Measurements from ENCODE around the gene DOCK1.

Gene DOCK1

GRCh38 chr10:127142856-127143255 lies 237.6 kb downstream of the DOCK1 start:
- DNase-seq (ENCODE audit: low spot score) = no peak

DNA sequence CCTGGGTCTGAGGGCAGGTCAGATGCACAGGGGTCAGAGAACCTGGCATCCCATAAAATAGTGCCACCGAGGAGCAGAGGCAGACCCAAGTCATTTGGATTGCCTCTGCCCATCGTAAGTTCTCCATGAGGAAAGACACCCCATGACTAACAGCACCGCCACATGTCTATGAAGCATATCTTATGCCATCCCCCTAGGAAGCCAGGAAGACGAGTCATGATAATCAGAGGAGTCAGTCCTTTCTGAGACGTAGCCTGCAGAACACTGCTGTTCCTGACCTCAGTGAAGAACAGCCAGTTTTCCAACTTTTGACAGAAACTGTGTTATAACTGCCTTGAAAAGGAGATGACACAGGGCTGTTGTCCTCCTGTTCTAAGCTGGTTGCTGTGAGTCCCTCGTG lies 239.9 kb downstream of the DOCK1 start:
- DNase-seq (ENCODE audit: low spot score) = no peak

GRCh38 chr10:127146661-127147060 lies 241.4 kb downstream of the DOCK1 start:
- no peak for DNase-seq (ENCODE audit: low spot score)

DNA sequence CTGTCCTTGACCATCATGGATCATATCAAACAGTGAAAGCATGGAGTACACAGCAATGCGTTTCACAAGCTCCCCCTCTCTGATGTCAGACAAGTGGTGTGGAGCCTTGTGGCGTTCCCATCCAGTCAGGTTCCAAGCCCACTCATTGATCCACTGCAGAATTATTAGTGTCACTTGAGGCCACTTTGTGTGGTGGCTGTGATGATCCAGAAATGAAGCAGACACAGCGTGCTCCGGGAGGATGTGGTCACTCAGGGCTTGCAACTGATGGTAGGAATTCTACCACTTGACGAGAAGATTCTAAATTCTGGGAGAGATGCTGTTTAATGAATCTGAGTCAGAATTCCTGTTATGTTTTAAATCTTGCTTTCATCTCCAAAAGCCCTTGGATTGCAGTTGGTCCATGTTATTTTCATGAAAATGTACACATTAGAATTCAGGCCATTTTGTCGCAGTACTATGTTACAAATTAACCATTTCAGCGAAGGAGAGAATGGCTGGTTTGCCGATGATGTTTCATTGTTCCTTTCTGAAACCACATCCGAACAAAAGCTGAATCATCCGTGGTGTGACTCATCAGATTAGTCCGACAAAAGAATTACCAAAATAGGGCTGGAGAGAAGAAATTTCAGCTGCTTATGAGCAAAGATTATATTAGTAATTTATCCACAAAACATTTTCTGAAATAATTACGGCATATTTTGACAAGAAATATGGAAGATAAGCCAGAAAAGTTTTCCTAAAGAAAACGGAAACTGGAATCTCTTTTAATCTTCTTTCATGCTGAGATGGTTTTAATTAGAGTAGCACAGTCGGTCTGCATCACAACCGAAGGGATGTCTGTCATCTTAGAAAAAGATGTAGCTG lies 243.1 kb downstream of the DOCK1 start:
- no peak for DNase-seq (ENCODE audit: low spot score)

GRCh38 chr10:127148933-127149220 lies 243.6 kb downstream of the DOCK1 start:
- no peak for DNase-seq (ENCODE audit: low spot score)

DNA sequence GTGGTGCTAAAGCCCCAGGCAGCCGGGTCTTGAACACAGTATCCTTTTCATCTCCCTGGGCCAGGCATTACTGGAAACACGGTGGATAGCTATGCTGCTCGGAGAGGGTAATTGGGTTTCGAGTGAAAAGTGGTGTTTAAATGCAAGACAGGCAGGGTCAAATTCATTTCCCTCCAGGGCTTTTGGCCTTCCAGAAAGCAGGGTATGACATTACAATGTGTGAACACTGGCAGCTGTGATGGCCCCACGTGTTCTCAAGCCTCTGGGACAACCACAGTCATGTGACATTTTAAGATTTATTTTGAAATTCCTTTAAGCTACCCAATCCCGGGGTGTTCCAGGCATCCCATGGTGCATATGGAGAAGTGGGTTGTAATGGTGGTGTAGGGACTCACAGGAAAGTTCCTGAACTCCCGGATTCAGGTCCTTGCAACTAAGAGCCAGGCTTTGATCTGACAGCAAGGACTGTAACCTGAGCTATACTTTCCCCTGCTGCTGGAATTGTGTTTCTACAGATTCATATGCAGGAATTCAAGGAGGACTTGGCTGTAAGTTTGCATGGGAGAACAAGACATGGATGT lies 244.4 kb downstream of the DOCK1 start:
- no peak for DNase-seq (ENCODE audit: low spot score)

DNA sequence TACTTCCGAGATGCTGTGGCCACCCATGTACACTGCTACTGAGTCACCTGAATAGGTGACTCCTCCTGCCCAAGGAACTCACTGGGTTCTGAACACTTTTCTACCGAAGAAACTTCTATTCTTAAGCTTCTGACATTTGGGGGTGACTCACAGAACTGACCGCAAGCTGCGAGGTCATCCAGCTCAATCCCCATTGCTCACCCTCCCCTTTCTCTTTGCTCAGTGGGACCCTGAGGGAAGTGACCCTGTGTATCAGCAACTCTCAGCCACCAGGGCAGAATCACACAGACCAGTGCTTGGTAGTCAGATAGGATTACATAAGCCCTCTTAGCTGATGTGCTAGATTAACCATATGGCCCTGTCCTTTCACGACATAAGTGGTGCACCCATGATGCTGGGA lies 244.9 kb downstream of the DOCK1 start:
- no peak for DNase-seq (ENCODE audit: low spot score)

DNA sequence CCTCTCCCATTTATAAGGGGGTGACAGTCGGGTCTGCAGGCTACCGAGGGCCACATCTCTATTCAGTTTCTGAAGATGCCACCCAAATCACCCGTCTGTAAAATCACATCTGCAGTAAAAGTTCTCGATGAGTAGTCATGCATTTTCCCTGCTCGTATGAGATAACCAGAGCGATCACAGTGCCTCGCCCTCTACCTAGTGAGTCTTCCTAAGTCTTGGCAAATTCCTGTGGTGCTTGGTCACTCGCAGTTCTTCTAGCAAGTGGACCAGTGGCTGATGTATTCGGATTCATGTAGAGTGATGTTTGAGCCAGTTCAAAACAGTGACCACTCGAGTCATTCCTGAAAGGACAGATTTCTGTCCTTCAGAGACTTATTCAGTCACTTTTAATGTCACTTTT lies 246.3 kb downstream of the DOCK1 start:
- no peak for DNase-seq (ENCODE audit: low spot score)

GRCh38 chr10:127151981-127152699 lies 246.9 kb downstream of the DOCK1 start:
- DNase-seq (ENCODE audit: low spot score) = no peak

GRCh38 chr10:127153181-127153580 lies 248.0 kb downstream of the DOCK1 start:
- DNase-seq (ENCODE audit: low spot score) = no peak

DNA sequence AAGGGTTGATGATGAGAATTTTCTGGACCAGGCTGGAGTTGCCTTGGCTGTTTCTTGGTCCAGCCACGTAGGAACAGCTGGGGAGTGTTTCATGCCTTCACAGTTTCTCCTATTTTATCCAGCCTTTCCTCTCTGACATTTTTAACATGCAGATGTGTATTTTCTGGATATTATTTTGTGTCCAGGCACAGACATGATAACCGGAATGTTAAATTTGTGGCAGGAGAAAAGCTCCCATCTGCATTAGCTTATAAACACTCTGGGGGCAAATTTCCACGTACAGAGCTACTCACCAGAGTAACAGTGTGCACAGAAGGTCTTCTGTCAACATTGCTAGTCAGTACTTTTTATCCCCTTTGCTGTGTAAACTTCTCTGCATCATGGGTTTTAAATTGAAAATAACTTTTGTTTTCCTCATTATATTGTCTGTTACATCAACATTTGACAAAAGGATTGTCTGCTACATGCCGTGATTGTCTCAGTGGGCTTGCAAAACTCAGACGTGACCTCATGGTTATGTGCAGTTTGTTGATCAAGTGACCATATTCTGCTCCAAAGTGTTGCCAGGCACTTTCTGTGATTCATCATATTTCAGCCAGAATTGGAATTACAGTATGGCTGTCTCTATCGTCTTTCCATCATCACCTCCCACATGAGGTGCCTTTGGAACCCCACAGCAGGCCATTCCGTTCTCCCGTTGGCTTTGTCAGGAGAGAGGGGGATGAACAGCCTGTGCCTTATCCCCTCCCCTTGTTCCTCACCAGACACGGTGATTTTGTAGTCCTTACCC lies 249.8 kb downstream of the DOCK1 start:
- no peak for DNase-seq (ENCODE audit: low spot score)

GRCh38 chr10:127157089-127157488 lies 251.9 kb downstream of the DOCK1 start:
- no peak for DNase-seq (ENCODE audit: low spot score)

DNA sequence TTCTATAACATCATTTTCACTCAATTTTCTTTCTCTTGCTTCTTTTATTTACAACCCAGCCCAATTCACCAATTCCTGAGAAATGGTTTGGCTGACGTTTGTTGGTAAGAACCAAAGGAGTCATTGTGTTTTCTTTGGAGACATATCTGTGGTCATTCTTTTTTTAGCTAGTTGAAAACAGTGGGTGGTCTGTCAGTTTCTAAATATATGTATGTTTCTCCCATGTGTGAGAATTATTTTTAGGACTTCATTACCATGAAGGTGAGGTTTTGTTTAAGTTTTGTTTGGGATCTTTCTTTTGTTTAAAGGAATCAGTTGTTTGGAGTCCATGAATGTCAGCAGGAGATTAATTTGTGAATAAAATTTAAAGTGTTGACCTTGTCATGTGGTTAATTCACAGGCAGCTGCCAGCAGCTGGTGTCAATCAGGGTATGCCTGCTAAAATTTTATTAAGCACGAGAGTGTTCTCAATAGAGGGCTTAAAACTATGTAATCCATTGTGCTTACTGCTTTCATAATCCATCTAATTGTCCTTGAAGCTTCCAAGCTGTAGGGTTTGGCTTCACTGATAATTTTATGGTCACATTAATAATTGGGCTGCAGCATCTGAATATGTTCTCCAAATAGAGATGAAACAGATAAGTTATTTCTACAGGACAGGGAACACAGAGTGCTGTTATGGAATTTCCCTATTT lies 252.4 kb downstream of the DOCK1 start:
- DNase-seq (ENCODE audit: low spot score) = no peak

DNA sequence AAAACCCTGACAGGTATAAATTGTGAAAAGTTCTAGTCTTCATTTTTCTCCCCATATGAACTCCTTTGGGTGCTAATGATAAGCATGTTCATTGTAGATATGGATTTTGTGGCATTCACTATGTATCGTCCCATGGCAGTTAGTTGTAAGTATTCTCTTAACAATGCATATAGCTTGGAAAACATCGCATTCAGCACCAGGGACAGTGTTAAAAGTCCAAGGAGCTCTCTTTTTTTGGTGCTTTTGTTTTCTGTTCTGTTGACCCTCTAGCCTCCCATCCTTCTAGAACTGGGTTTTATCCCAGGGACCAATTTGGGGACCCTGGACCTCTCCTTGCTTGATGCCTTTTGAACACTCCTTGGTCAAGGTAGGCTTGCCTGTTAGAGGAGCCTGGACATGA lies 253.4 kb downstream of the DOCK1 start:
- DNase-seq (ENCODE audit: low spot score) = no peak

DNA sequence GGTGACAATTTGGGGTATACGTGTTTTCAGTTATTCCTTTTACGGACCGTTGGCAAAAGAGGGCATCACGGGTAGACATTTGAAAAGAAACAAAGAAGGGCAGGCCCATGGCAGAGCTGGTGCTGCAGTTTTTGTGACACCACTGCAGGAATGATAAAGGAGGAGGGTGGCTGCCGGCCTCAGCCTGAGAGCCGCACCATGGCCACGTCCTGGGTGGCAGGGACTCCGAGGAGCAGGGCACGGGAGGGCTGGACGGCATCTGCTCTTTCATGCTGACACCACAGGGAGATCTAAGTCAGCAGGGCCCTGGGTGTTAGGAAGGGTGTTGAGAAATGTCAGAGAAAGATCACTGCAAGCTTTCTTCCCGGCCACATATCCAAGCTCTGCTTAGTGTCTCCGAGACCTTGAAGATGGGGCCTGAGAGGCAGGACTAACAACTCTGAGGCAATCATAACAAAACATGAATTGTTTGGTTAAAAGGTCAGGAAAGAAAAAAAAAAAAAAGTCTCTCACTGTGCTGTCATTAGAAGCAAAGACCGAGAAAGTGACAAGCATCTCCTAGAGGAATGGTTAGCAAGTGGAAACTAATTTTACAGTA lies 254.5 kb downstream of the DOCK1 start:
- DNase-seq (ENCODE audit: low spot score) = no peak

GRCh38 chr10:127161482-127161881 lies 256.3 kb downstream of the DOCK1 start:
- no peak for DNase-seq (ENCODE audit: low spot score)

GRCh38 chr10:127162841-127163240 lies 257.6 kb downstream of the DOCK1 start:
- DNase-seq (ENCODE audit: low spot score) = no peak

- no peak for DNase-seq (ENCODE audit: low spot score)
These were observed 263.0 kb downstream of the DOCK1 start for GRCh38 chr10:127168261-127168660.

GRCh38 chr10:127174866-127175265 lies 269.6 kb downstream of the DOCK1 start:
- DNase-seq (ENCODE audit: low spot score) = no peak

- DNase-seq (ENCODE audit: low spot score) = no peak
These were observed 270.3 kb downstream of the DOCK1 start for GRCh38 chr10:127175357-127176110.

DNA sequence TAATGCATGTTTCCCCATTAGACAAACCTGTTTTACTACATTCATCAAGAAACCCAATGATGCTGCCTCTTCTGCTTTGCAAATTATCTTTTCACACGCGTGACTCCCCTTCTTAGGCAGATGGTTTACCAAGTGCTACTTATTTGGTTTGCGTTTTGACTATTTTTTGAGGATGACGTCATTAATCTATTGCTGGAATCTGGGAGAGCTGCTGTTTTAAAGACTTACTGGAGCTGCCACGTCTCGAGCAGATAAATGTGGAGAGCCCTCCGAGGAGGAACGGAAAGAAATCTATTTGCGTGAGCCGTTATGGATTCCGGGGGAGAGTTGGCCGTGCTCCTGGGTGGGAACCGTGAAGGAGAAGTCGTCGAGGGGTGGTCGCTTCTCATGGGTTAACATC lies 271.4 kb downstream of the DOCK1 start:
- no peak for DNase-seq (ENCODE audit: low spot score)
